Measurements from ENCODE around the gene CACNG1.

- TF ChIP-seq CTCF (IDR thresholded peaks at IDR 0.05; ENCODE audit: low read depth, low read length) (no peak), POLR2A (IDR thresholded peaks at IDR 0.05; ENCODE audit: extremely low read depth, insufficient read length) (no peak)
Measured at GRCh38 chr17:67056746-67057490, 12.6 kb downstream of the CACNG1 start.
